ENCODE measurements around the gene KLHDC8B.

KLHDC8B gene

GRCh38 chr3:49161197-49161596 is 10.2 kb upstream of the KLHDC8B start:
- DNase-seq = no peak

- DNase-seq = no peak
These were observed 9.4 kb upstream of the KLHDC8B start for GRCh38 chr3:49161808-49162530.

- DNase-seq = no peak
These were observed 8.5 kb upstream of the KLHDC8B start for GRCh38 chr3:49162751-49163419.

DNA sequence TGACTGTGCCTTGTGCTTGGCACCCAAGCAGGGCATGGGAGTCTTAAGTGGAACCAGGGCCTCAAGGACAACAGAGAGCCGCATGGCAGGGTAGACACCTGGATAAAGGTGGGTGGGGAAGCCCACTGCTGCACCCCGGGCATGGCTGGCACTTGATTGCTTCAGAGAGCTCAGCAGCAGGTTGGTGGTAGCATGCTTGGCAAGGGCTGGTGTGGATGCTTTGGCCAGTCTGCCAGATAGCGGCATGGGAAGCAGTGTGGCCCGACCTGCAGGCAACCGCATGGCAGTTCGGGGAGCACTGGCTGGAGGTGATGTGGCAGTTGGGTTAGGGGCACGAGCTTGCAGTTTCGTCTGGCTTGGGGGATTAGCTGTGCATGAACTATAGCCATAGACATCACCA is 7.8 kb upstream of the KLHDC8B start:
- DNase-seq = no peak

- no peak for DNase-seq
These were observed 6.2 kb upstream of the KLHDC8B start for GRCh38 chr3:49164983-49165720.

- peak; percentile 28 for DNase-seq
These were observed 5.3 kb upstream of the KLHDC8B start, which contains the start of gene CCDC71 for GRCh38 chr3:49165771-49166751. CCDC71 (minus strand) TSS chr3:49166331; CDS start chr3:49164208, 2,123 bp downstream.

- no peak for DNase-seq
These were observed 4.4 kb upstream of the KLHDC8B start for GRCh38 chr3:49166752-49167556.

DNA sequence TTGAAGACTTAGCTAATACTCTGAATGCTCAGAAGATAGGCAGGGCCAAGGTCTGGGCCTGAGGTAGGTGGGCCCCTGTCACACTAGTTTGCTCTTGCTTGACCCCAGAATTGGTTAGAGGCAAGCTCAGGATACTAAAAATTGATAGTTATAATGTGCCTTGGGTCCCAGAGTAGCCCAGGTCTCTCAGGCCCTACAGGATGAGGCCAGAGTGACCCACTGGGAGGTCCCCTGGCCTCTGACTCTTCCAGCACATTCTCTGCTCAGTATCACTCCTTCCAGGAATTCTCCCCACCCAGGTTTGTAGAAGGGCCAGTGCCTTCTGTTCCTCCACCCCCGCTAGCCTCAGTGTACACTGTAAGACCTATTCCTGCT is 667 bp upstream of the KLHDC8B start:
- no peak for DNase-seq

DNA sequence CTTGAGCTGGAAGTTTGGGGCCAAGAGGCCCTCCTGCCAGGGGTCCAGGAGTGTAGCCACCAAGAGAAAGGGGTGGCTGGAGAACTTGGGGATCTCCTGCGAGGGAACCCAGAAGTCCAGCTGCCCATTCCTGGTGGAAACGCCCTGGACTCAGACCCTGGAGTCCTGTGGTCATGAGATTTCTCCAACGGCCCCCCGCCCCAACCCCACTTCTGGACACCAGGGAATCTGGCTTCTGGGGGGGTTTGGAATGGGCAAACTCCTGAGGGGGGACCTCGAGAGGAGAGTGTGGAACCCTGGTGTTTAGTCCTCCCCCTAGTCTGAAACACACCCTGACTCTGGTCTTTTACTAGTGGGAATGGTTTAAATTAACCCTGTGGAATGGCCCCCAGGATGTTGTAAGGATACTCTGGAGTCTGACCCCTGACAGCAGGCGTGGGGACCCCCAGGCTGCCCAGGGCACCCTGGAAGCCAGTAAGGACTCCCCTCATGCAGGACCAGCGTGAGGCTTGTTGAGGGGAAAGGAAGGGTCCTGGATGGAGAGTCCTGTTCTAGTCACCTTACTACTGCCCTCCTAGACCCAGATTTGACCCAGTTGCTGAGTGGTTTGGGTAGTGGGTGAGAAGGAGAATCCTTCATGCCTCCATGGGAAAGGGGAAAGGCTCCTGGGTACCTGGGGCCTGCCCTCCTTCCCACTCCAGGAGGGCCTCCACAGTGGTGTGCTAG is 540 bp downstream of the KLHDC8B start:
- no peak for DNase-seq

DNA sequence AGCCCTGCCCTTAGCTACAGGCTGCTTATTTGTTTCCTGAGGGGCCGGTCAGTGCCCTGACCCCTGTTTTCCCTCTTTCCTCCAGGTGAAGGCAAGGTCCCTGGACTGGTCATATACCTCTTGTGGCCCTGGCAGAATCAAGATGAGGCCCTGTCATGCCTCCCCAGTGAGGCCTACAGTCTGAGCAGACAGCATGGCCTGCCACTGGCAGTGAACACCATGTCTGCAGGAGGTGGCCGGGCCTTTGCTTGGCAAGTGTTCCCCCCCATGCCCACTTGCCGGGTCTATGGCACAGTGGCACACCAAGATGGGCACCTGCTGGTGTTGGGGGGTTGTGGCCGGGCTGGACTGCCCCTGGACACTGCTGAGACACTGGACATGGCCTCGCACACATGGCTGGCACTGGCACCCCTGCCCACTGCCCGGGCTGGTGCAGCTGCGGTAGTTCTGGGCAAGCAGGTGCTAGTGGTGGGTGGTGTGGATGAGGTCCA is 1.2 kb downstream of the KLHDC8B start:
- DNase-seq = no peak

DNA sequence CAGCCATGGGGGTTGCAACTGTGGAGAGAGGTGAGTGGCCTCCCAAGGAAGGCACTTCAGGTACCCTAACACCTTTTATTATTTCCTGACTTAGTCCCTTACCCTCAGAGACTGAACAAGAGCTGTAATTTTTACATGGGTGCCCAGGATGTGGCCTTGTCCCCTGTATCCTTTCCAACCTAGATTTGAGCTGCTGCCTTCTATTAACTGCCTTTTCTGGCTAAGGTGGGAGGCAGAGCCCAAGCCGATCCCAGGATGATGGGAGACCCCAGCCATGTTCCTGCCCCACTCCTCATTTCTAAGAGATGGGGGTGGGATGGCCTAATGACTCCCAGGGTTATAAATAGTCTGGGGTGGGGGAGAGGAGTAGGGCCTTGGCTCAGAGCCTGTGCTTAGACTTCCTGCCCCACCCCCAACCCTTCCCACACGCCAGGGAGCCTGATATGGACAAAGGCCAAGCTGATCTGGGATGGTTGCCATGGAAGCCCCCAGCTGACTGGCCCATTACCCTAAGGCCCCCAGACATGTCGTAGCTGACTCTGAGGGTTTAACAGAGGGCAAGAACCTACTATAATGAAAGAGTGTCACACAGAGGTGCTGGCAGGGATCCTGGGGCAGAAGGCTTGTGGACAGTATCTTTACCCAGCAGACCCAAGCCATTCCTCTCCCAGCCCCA is 1.9 kb downstream of the KLHDC8B start:
- peak; percentile 75 for DNase-seq

- DNase-seq = peak; percentile 32
These were observed 2.4 kb downstream of the KLHDC8B start for GRCh38 chr3:49173792-49174170.

DNA sequence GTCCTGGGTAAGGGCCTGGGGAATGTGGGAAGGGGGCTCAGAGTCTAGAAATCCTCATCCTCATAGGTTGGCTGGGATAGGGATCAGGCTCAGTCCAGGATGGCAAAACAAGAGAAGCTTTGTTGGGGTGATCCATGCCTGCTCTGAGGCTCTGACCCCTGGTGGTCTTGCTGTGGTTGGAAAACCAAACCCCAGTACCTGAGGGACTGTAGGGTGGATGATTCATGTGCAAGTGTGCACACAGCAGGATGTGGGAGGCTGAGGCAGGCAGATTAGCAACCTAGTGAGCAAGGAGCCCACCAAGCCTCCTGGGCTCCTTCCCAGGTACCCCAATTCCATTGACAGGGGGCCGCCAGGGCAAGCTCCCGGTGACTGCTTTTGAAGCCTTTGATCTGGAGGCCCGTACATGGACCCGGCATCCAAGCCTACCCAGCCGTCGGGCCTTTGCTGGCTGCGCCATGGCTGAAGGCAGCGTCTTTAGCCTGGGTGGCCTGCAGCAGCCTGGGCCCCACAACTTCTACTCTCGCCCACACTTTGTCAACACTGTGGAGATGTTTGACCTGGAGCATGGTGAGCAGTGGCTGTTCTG is 3.1 kb downstream of the KLHDC8B start:
- no peak for DNase-seq

DNA sequence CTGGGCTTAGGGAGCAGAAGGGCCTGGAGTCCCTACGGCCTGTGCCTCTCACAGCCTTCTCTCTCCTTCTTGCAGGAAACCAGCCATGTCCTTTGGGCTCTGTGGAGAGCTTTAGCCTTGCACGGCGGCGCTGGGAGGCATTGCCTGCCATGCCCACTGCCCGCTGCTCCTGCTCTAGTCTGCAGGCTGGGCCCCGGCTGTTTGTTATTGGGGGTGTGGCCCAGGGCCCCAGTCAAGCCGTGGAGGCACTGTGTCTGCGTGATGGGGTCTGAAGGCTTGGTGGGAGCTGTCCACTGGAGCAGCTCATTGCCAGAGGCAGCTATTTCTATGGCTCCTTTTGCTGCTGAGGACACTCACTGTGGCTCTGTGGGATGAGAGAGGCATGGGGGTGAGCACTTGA is 4.1 kb downstream of the KLHDC8B start:
- DNase-seq = no peak

GRCh38 chr3:49177073-49177472 is 5.7 kb downstream of the KLHDC8B start:
- no peak for DNase-seq

GRCh38 chr3:49180116-49180515 is 8.7 kb downstream of the KLHDC8B start:
- no peak for DNase-seq

DNA sequence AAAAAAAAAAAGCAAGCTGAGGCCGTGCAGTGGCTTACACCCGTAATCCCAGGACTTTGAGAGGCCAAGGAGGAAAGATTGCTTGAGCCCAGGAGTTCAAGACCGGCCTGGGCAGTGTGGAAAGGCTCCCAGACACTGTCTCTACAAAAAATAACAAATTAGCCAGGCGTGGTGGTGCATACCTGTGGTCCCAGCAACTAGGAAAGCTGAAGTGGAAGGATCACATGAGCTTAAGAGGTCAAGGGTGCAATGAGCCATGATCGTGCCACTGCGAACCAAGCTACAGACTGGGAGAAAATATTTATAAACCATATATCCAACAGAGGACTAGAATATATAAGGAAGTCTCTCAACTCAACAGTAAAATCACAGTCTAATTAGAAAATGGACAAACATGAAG is 10.0 kb downstream of the KLHDC8B start:
- DNase-seq = no peak

- DNase-seq = no peak
These were observed 11.3 kb downstream of the KLHDC8B start for GRCh38 chr3:49182682-49183081.

- DNase-seq = no peak
These were observed 12.5 kb downstream of the KLHDC8B start for GRCh38 chr3:49183873-49184272.

DNA sequence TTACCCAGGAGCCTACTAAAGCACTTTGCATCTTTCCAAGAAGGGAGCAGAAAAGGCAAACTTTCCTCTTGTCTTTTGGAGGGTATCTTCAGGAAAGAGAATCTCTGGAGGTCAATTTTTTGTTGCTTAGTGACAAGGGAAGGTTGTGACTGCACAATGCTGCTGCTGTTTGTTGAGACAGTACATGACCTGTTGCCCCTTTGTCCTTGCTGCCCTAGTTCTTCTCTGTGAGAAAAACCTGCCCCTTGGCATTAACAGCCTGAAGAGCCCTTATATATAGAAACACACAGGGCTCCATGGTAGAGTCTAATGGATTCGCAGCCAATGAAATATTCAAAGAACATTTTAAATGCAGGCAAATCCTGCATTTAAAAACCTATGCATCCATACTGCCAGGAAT is 20.3 kb downstream of the KLHDC8B start:
- DNase-seq = no peak

Measured in NCI-H1092 (cell line).